ENCODE results near the gene BABAM2.

GRCh38 chr2:28188436-28188835 is 297.9 kb downstream of the BABAM2 start:
- TF ChIP-seq CTCF (IDR thresholded peaks at IDR 0.05) (no peak), EP300 (IDR thresholded peaks at IDR 0.05) (no peak), POLR2A (IDR thresholded peaks at IDR 0.05) (no peak)

Measured in sigmoid colon (tissue), 4 donors.